Measurements from ENCODE around the gene FBXL15.

FBXL15 gene

DNA sequence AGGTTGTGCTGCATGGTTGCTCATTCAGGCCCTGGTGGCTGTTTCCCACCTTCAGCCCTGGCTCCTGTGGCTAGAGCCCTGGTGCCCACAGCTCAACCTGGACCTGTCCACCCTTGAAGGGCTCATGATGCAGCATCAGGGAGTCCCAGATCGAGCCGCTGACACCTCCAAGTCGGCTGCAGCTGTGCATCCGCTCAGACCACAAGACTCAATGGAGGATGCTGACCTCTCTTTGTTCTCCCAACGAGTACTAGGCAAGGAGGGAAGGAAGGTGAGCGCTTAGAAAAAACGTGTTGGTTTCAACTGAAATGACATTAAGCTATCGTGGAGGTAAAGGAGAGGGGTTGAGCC, 40.2 kb downstream of the FBXL15 start:
- DNase-seq, result no peak

DNA sequence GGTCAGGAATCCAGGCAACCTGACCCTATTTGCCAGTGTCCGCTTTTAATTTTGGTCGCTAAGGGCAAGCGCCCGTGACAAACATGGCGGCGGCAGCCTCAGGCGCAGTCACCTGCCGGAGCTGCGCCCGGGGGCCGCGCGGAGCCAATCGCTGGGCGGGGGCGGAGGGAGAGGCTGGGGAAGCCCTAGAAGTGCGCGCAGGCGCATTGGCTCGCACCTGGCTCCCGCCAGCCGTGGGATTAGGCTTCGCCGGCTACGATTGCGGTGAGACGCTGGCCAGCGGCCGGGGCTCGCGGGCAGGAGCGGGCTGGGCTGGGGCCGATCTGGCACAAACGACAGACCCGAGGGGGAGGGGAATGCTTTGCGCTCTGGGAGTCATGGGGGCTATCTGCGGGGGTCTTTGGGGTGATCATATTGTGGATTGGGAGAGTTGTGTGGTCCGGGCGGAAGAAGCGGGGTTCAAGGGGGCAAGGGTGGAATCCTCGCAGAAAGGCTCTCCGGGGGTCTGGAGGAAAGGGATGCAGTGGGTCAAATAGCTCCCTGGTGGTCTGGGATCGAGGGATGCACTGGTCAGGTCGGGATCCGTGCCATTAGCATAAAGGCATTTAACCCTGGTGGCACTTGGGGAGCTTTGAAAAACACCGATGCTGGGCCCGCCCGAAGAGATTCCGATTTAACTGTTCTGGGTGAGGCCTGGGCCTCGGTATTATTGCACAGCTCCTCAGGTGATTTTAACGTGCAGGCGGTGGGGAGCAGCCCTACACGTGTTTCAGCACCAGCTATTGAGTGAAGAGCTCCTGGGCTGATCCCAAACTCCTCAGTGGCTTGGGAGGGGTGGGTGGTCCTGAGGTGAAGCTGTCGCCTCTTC, 40.8 kb downstream of the FBXL15 start:
- DNase-seq, result peak; percentile 34

DNA sequence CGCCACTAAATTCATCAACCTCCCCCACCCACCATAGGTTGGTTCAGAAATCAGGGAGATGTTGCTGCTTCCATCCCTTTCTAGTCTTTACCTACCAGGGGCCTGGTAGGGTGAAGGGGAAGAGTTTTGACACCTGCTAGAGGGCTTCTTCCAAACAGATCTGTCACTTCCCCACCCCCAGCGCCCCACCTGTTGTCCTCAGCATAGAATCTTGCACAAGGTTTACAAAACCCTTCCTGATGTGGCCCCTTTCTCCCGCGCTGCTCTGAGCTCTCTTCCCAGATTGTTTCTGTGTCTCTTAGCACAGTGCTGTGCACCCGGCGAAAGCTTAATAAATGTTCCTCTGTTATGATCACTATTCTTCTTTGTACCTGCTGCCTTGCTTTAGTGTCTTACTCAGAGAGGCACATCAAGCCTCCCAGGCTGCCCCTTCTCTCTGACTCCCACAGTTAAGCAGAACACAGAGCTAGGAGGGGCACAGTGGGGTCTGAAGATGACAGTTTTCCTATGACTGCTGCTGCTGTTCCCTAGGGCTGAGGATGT, 41.9 kb downstream of the FBXL15 start:
- DNase-seq, result no peak

DNA sequence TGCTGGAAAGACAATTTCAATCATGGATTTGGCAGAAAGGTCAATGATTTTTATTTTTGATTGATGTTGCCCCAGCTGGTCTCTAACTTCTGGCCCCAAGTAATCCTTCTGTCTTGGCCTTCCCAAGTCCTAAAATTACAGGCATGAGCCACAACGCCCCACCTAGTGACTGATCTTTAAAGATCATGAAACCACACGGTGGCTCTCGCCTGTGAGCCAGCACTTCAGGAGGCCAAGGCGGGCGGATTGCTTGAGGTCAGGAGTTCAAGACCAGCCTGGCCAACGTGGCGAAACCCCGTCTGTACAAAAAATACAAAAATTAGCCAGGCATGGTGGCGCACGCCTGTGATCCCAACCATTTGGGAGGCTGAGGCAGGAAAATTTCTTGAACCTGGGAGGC, 43.3 kb downstream of the FBXL15 start:
- no peak for DNase-seq

DNA sequence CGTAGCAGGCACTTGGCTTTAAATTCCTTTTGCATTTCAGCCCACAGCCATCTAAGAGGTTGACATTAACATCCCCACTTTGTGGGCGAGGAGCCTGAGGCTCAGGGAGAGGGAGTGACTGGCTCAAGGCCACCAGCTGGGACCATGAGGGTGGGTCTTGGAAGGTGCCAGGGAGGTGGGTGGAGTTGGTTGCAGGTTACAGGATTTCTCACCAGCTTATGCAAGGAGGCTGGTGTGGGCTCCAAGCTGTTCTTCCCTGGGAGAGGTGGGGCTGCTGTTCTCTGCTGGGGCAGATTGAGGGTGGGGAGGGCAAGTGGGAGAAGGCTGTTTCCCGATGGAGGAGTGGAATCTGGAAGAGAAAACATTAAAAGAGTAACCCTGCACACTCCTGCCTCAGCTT, 44.8 kb downstream of the FBXL15 start:
- DNase-seq, result no peak

DNA sequence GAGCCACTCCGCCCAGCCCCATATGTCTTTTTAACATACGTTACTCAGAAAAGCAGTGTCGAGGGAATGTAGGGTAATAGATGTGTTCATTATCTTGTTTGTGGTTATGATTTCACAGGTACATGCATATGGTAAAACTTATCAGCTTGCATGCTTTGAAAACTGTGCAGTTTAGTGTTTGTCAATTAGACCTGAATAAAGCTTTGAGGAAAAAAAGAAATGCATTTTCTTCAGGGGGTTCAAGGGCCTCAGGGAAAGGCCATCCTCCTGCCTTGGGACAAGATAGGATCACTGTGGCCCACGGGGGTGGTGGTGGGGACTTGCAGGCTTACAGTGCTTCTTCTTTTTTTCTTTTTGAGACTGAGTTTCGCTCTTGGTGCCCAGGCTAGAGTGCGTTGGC, 46.7 kb downstream of the FBXL15 start:
- DNase-seq, result no peak

DNA sequence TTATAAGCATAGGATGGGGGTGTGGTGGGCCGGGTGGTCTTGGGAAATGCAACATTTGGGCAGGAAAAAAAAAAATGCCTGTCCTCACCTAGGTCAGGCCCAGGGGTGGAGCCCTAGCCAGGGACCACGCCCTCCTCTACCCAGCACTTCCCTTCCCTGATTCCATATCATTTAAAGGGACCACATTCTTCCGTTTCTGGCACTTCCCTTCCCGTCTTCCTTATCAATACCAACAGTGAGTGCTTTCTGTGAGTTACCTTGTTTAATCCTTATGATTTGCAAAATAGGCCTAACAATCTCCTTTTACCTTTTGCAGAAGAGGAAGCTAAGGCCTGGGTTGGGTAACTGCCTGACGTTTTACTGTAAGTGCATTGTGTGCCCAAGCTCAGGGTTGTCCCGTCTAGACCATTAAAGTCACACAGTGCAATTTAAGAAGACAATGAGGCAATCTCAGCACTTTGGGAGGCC, 47.4 kb downstream of the FBXL15 start:
- DNase-seq, result no peak

DNA sequence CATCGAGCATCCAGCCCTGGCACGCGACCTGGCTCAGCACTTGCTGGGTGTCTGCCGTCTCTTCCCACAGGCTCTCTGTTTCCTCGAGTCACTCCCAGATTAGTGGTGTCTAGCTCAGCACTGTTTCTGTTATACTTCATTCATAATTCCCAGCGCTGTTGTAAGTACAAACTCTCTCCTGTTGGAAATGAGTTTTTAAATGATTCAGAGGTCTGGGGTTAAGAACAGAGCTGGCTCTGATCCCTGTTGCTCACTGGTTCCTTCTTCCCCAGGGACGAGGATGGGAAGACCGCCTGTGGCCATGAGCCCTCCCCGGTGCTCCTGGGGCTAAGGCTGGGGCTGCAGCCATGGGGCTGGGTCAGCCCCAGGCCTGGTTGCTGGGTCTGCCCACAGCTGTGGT, 48.0 kb downstream of the FBXL15 start:
- no peak for DNase-seq

DNA sequence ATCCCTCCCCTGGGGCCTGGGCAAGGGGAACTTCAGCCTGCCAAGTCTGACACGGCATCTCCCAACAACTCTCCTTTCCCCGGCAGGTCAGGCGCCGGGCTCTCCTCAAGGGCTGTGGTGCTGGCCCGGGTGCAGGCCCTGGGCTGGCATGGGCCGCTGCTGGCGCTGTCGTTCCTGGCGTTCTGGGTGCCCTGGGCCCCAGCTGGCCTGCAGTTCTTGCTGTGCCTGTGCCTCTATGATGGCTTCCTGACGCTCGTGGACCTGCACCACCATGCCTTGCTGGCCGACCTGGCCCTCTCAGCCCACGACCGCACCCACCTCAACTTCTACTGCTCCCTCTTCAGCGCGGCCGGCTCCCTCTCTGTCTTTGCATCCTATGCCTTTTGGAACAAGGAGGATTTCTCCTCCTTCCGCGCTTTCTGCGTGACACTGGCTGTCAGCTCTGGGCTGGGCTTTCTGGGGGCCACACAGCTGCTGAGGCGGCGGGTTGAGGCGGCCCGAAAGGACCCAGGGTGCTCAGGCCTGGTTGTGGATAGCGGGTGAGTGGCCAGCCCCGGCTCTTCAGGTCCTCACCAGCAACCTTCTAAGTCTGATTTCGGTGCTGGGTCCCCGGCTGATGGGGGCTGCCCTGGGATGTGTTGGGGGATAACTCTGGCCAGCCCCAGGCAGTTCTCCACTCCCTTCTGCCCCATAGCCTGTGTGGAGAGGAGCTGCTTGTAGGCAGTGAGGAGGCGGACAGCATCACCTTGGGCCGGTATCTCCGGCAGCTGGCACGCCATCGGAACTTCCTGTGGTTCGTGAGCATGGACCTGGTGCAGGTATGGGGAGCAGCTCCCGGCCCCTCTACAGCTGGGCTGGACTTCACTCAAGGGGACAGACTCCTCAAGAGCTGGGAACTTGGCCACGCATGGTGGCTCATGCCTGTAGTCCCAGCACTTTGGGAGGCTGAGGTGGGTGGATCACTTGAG, 50.2 kb downstream of the FBXL15 start:
- no peak for DNase-seq

Measured in GOT3 (cell line).